Measurements from ENCODE around the gene DAP.

GRCh38 chr5:10736354-10736753 is 24.7 kb downstream of the DAP start:
- TF ChIP-seq POLR2AphosphoS5 (IDR thresholded peaks at IDR 0.05; ENCODE audit: low read depth, low read length) (no peak), TCF7L2 (IDR thresholded peaks at IDR 0.05; ENCODE audit: low read depth, low read length) (no peak), SIN3A (IDR thresholded peaks at IDR 0.05; ENCODE audit: borderline replicate concordance, insufficient read depth, low read depth, low read length) (no peak)
- TF ChIP-seq, protein P1, sequence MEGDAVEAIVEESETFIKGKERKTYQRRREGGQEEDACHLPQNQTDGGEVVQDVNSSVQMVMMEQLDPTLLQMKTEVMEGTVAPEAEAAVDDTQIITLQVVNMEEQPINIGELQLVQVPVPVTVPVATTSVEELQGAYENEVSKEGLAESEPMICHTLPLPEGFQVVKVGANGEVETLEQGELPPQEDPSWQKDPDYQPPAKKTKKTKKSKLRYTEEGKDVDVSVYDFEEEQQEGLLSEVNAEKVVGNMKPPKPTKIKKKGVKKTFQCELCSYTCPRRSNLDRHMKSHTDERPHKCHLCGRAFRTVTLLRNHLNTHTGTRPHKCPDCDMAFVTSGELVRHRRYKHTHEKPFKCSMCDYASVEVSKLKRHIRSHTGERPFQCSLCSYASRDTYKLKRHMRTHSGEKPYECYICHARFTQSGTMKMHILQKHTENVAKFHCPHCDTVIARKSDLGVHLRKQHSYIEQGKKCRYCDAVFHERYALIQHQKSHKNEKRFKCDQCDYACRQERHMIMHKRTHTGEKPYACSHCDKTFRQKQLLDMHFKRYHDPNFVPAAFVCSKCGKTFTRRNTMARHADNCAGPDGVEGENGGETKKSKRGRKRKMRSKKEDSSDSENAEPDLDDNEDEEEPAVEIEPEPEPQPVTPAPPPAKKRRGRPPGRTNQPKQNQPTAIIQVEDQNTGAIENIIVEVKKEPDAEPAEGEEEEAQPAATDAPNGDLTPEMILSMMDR (IDR thresholded peaks at IDR 0.05): no peak
- TF ChIP-seq, protein P2, sequence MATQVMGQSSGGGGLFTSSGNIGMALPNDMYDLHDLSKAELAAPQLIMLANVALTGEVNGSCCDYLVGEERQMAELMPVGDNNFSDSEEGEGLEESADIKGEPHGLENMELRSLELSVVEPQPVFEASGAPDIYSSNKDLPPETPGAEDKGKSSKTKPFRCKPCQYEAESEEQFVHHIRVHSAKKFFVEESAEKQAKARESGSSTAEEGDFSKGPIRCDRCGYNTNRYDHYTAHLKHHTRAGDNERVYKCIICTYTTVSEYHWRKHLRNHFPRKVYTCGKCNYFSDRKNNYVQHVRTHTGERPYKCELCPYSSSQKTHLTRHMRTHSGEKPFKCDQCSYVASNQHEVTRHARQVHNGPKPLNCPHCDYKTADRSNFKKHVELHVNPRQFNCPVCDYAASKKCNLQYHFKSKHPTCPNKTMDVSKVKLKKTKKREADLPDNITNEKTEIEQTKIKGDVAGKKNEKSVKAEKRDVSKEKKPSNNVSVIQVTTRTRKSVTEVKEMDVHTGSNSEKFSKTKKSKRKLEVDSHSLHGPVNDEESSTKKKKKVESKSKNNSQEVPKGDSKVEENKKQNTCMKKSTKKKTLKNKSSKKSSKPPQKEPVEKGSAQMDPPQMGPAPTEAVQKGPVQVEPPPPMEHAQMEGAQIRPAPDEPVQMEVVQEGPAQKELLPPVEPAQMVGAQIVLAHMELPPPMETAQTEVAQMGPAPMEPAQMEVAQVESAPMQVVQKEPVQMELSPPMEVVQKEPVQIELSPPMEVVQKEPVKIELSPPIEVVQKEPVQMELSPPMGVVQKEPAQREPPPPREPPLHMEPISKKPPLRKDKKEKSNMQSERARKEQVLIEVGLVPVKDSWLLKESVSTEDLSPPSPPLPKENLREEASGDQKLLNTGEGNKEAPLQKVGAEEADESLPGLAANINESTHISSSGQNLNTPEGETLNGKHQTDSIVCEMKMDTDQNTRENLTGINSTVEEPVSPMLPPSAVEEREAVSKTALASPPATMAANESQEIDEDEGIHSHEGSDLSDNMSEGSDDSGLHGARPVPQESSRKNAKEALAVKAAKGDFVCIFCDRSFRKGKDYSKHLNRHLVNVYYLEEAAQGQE (IDR thresholded peaks at IDR 0.05; ENCODE audit: insufficient read depth in 1 of 2, low read depth in 2 of 2, low read length in 1 of 2): no peak
